Skeletal muscle satellite cell (primary cell): Measurements from ENCODE around the gene PADI1.

Source experiments
- H3K27me3 ChIP-seq: 2 replicates; pipeline ENCODE4 v1.7.0; 2013; ENCODE audit warnings: low read length; ENCODE audit not compliant: control insufficient read depth, insufficient read depth
- H3K36me3 ChIP-seq: 2 replicates; pipeline ENCODE4 v1.7.0; 2013; ENCODE audit warnings: mild to moderate bottlenecking, control low read depth, low read length; ENCODE audit not compliant: insufficient read depth
- H3K4me1 ChIP-seq: 2 replicates; pipeline ENCODE4 v1.7.0; 2013; ENCODE audit warnings: low read length; ENCODE audit not compliant: control insufficient read depth, insufficient read depth
- H3K4me2 ChIP-seq: 2 replicates; pipeline ENCODE4 v1.7.0; 2013; ENCODE audit warnings: mild to moderate bottlenecking, low read length
- H3K4me3 ChIP-seq: 2 replicates; pipeline ENCODE4 v1.7.0; 2013; ENCODE audit warnings: low read length
- H3K9ac ChIP-seq: 2 replicates; pipeline ENCODE4 v1.7.0; 2013; ENCODE audit warnings: mild to moderate bottlenecking, low read depth, low read length, moderate library complexity
- H3K9me3 ChIP-seq: replicated peaks from 2 replicates; pipeline ENCODE4 v1.7.0; 2013; ENCODE audit warnings: mild to moderate bottlenecking, control low read depth, low read length

Gene PADI1

GRCh38 chr1:17193222-17194132, 11.5 kb upstream of the PADI1 start:
- H3K4me1 ChIP-seq = peaks cover 49% of the 10 kb centered on the region
- no peak overlapping the region for H3K9ac ChIP-seq
- no peaks in the 10 kb centered on the region for H3K36me3 ChIP-seq

GRCh38 chr1:17194133-17194475, 10.8 kb upstream of the PADI1 start:
- Histone ChIP-seq H3K27me3 (no peaks in the 10 kb centered on the region), H3K9ac (peak overlapping the region; percentile 53), H3K4me3 (no peak overlapping the region), H3K36me3 (no peaks in the 10 kb centered on the region), H3K9me3 (no peaks in the 10 kb centered on the region), H3K4me1 (peaks cover 52% of the 10 kb centered on the region), H3K4me2 (no peak overlapping the region)

More at GRCh38 chr1:17193222-17194132, 11.5 kb upstream of the PADI1 start:
- Histone ChIP-seq H3K4me2 (no peak overlapping the region), H3K4me3 (no peak overlapping the region), H3K27me3 (no peaks in the 10 kb centered on the region), H3K9me3 (peaks cover 1% of the 10 kb centered on the region)

- peaks cover 46% of the 10 kb centered on the region for H3K4me1 ChIP-seq
- no peak overlapping the region for H3K4me3 ChIP-seq
- H3K36me3 ChIP-seq = no peaks in the 10 kb centered on the region
- H3K4me2 ChIP-seq = no peak overlapping the region
- no peaks in the 10 kb centered on the region for H3K27me3 ChIP-seq
- no peaks in the 10 kb centered on the region for H3K9me3 ChIP-seq
- peak overlapping the region; percentile 53 for H3K9ac ChIP-seq
Observed at GRCh38 chr1:17194615-17195528, 10.1 kb upstream of the PADI1 start.

- Histone ChIP-seq H3K36me3 (no peaks in the 10 kb centered on the region), H3K4me1 (peaks cover 39% of the 10 kb centered on the region), H3K4me2 (no peak overlapping the region), H3K9me3 (no peaks in the 10 kb centered on the region), H3K9ac (no peak overlapping the region), H3K27me3 (no peaks in the 10 kb centered on the region), H3K4me3 (no peak overlapping the region)
Observed at GRCh38 chr1:17195731-17196130, 9.2 kb upstream of the PADI1 start.

- Histone ChIP-seq H3K36me3 (no peaks in the 10 kb centered on the region), H3K9ac (no peak overlapping the region), H3K4me1 (peaks cover 34% of the 10 kb centered on the region), H3K27me3 (no peaks in the 10 kb centered on the region), H3K9me3 (no peaks in the 10 kb centered on the region), H3K4me3 (no peak overlapping the region), H3K4me2 (no peak overlapping the region)
Observed at GRCh38 chr1:17196496-17197185, 8.3 kb upstream of the PADI1 start.

GRCh38 chr1:17197696-17198095, 7.2 kb upstream of the PADI1 start:
- H3K9me3 ChIP-seq = no peaks in the 10 kb centered on the region
- H3K4me3 ChIP-seq = no peak overlapping the region
- H3K36me3 ChIP-seq = no peaks in the 10 kb centered on the region
- no peaks in the 10 kb centered on the region for H3K27me3 ChIP-seq
- H3K4me1 ChIP-seq = peaks cover 25% of the 10 kb centered on the region
- no peak overlapping the region for H3K9ac ChIP-seq
- H3K4me2 ChIP-seq = no peak overlapping the region

GRCh38 chr1:17198476-17199258, 6.3 kb upstream of the PADI1 start:
- no peaks in the 10 kb centered on the region for H3K27me3 ChIP-seq
- no peaks in the 10 kb centered on the region for H3K9me3 ChIP-seq
- H3K9ac ChIP-seq = no peak overlapping the region

GRCh38 chr1:17199267-17200044, 5.5 kb upstream of the PADI1 start:
- H3K27me3 ChIP-seq = no peaks in the 10 kb centered on the region
- no peak overlapping the region for H3K4me3 ChIP-seq
- no peaks in the 10 kb centered on the region for H3K36me3 ChIP-seq
- H3K4me2 ChIP-seq = no peak overlapping the region
- H3K9ac ChIP-seq = no peak overlapping the region
- peaks cover 16% of the 10 kb centered on the region for H3K4me1 ChIP-seq
- H3K9me3 ChIP-seq = no peaks in the 10 kb centered on the region

More at GRCh38 chr1:17198476-17199258, 6.3 kb upstream of the PADI1 start:
- H3K4me2 ChIP-seq = no peak overlapping the region
- H3K36me3 ChIP-seq = no peaks in the 10 kb centered on the region
- H3K4me3 ChIP-seq = no peak overlapping the region
- H3K4me1 ChIP-seq = peaks cover 21% of the 10 kb centered on the region

GRCh38 chr1:17200246-17200645, 4.7 kb upstream of the PADI1 start:
- Histone ChIP-seq H3K27me3 (no peaks in the 10 kb centered on the region), H3K4me2 (no peak overlapping the region), H3K4me3 (no peak overlapping the region), H3K9me3 (no peaks in the 10 kb centered on the region), H3K9ac (no peak overlapping the region), H3K4me1 (peaks cover 16% of the 10 kb centered on the region), H3K36me3 (no peaks in the 10 kb centered on the region)

GRCh38 chr1:17200756-17201155, 4.2 kb upstream of the PADI1 start:
- H3K4me2 ChIP-seq = no peak overlapping the region
- no peaks in the 10 kb centered on the region for H3K27me3 ChIP-seq
- H3K9ac ChIP-seq = no peak overlapping the region
- H3K4me3 ChIP-seq = no peak overlapping the region
- H3K9me3 ChIP-seq = no peaks in the 10 kb centered on the region
- peaks cover 16% of the 10 kb centered on the region for H3K4me1 ChIP-seq
- no peaks in the 10 kb centered on the region for H3K36me3 ChIP-seq
